NCI-H2107 treated with DMSO at 0.1 percent for 48 hours (cell line): Measurements from ENCODE around the gene CCS.
"Not testable (repeated sequence)": the region's sequence is repeated elsewhere in the genome, so short reads cannot be mapped to it uniquely, and the experiment has no call there.

ENCODE experiments used
- DNase-seq: peaks from one replicate; lab custom pipeline; 2025; ENCODE audit not compliant: unreplicated experiment; lab: John Stamatoyannopoulos, UW

CCS gene

GRCh38 chr11:66592457-66593302 is at the start of gene CCS, which contains the start of gene CCDC87:
Gene CCS, plus strand, starts transcription at chr11:66593185. Its CDS starts 77 bp downstream, at chr11:66593262.
Gene CCDC87, minus strand, starts transcription at chr11:66593063. Its CDS starts 48 bp downstream, at chr11:66593015.
- peak; percentile 80 for DNase-seq

GRCh38 chr11:66543263-66544107 is 49.5 kb upstream of the CCS start:
- no peak for DNase-seq

GRCh38 chr11:66544952-66545351 is 48.0 kb upstream of the CCS start:
- not testable (repeated sequence) for DNase-seq

- DNase-seq, result peak; percentile 88
These were observed 47.2 kb upstream of the CCS start, which contains the start of gene ZDHHC24 for GRCh38 chr11:66545701-66546367. Gene ZDHHC24, minus strand, starts transcription at chr11:66546048. Its CDS starts 45 bp downstream, at chr11:66546003.

- DNase-seq, result no peak
These were observed 46.5 kb upstream of the CCS start, which contains the start of gene ACTN3 for GRCh38 chr11:66546368-66546965. Gene ACTN3, plus strand, starts transcription at chr11:66546903. Its CDS starts 35 bp downstream, at chr11:66546938.

- DNase-seq, result no peak
These were observed 45.9 kb upstream of the CCS start for GRCh38 chr11:66546966-66547661.

- no peak for DNase-seq
These were observed 45.3 kb upstream of the CCS start for GRCh38 chr11:66547662-66548009.

GRCh38 chr11:66548041-66548440 is 44.9 kb upstream of the CCS start:
- DNase-seq, result no peak

GRCh38 chr11:66548774-66549630 is 44.0 kb upstream of the CCS start:
- DNase-seq, result no peak

- DNase-seq, result no peak
These were observed 43.3 kb upstream of the CCS start for GRCh38 chr11:66549696-66550095.

GRCh38 chr11:66550887-66551286 is 42.1 kb upstream of the CCS start:
- DNase-seq, result no peak

- DNase-seq, result no peak
These were observed 38.4 kb upstream of the CCS start for GRCh38 chr11:66554602-66555001.

- no peak for DNase-seq
These were observed 37.6 kb upstream of the CCS start for GRCh38 chr11:66555416-66555815.

GRCh38 chr11:66556086-66556485 is 36.9 kb upstream of the CCS start:
- DNase-seq, result no peak

- DNase-seq, result peak; percentile 3
These were observed 35.2 kb upstream of the CCS start for GRCh38 chr11:66557733-66558326.

- DNase-seq, result no peak
These were observed 33.7 kb upstream of the CCS start for GRCh38 chr11:66559142-66559865.

GRCh38 chr11:66559866-66560676 is 32.9 kb upstream of the CCS start:
- DNase-seq, result no peak
